ENCODE measurements around the gene CMTM5.

DNA sequence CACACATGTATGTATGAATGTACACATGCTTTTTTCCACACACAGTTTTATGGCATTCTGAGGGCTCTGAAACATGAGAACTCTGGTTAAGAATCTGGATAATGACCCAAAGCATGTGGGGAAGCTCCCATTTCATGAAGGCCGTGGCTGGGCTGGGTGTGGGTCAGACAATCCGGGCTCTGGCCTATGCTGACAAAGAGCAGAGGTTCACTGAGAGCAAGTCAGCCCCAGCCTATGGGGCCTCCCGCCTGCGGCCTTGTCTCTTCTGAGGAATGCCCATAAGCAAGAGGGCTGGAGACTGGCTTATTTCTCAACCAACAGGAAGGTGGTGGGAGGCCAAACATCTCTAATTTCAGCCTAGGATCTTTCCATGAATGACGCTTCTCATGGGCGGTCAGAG is 22.7 kb downstream of the CMTM5 start:
- no peak for TF ChIP-seq POLR2A (IDR thresholded peaks at IDR 0.05)
- TF ChIP-seq CTCF (IDR thresholded peaks at IDR 0.05), result no peak
- no peak for TF ChIP-seq POLR2AphosphoS5 (IDR thresholded peaks at IDR 0.05; ENCODE audit: insufficient read depth in 1 of 2, low read depth in 1 of 2)
